Measurements from ENCODE around the gene LHFPL2.

LHFPL2 gene

GRCh38 chr5:78632467-78632866, 16.1 kb downstream of the LHFPL2 start:
- Histone ChIP-seq H3K27me3 (ENCODE audit: low read length) (no peaks in the 10 kb centered on the region), H3K79me2 (ENCODE audit: insufficient read depth, low read length) (peaks cover 84% of the 10 kb centered on the region), H3K9me2 (replicated peaks; ENCODE audit: insufficient read depth, low read length) (no peaks in the 10 kb centered on the region), H3K27ac (ENCODE audit: low read depth, low read length) (no peak overlapping the region), H3K9me3 (ENCODE audit: insufficient read depth, low read length) (no peaks in the 10 kb centered on the region), H4K20me1 (ENCODE audit: low read depth, low read length) (peaks cover 4% of the 10 kb centered on the region; the same call in 1 of the 2 replicates), H2AFZ (ENCODE audit: low read depth, low read length, severe bottlenecking) (no peak overlapping the region), H3F3A (ENCODE audit: insufficient read depth) (no peaks in the 10 kb centered on the region; the same call in 1 of the 2 replicates), H3K36me3 (ENCODE audit: low read length) (peaks cover 25% of the 10 kb centered on the region), H3K4me2 (ENCODE audit: low read depth, low read length, poor library complexity, severe bottlenecking) (no peak overlapping the region), H3K9ac (ENCODE audit: low read length) (no peak overlapping the region), H3K4me3 (ENCODE audit: insufficient read depth, low read length, poor library complexity, severe bottlenecking) (no peak overlapping the region)
- TF ChIP-seq CTCF (IDR thresholded peaks at IDR 0.05; ENCODE audit: insufficient read depth, low read length, poor library complexity, severe bottlenecking): no peak
- TF ChIP-seq EZH2phosphoT487 (conservative IDR thresholded peaks at IDR 0.05; ENCODE audit: low read length): no peak

- H3F3A ChIP-seq (ENCODE audit: insufficient read depth): no peaks in the 10 kb centered on the region; the same call in 1 of the 2 replicates
- no peak overlapping the region for H2AFZ ChIP-seq (ENCODE audit: low read depth, low read length, severe bottlenecking)
- peaks cover 84% of the 10 kb centered on the region for H3K79me2 ChIP-seq (ENCODE audit: insufficient read depth, low read length)
- H3K36me3 ChIP-seq (ENCODE audit: low read length): peaks cover 25% of the 10 kb centered on the region
- H3K4me2 ChIP-seq (ENCODE audit: low read depth, low read length, poor library complexity, severe bottlenecking): no peak overlapping the region
- H3K27me3 ChIP-seq (ENCODE audit: low read length): no peaks in the 10 kb centered on the region
- no peak overlapping the region for H3K9ac ChIP-seq (ENCODE audit: low read length)
- TF ChIP-seq CTCF (IDR thresholded peaks at IDR 0.05; ENCODE audit: insufficient read depth, low read length, poor library complexity, severe bottlenecking): no peak
- no peak for TF ChIP-seq EZH2phosphoT487 (conservative IDR thresholded peaks at IDR 0.05; ENCODE audit: low read length)
- no peaks in the 10 kb centered on the region for H3K9me3 ChIP-seq (ENCODE audit: insufficient read depth, low read length)
- no peak overlapping the region for H3K4me3 ChIP-seq (ENCODE audit: insufficient read depth, low read length, poor library complexity, severe bottlenecking)
- H3K27ac ChIP-seq (ENCODE audit: low read depth, low read length): no peak overlapping the region
- no peaks in the 10 kb centered on the region for H3K9me2 ChIP-seq (replicated peaks; ENCODE audit: insufficient read depth, low read length)
- peaks cover 4% of the 10 kb centered on the region; the same call in 1 of the 2 replicates for H4K20me1 ChIP-seq (ENCODE audit: low read depth, low read length)
Measured at GRCh38 chr5:78631931-78632330, 16.6 kb downstream of the LHFPL2 start.

- H3K9ac ChIP-seq (ENCODE audit: low read length): no peak overlapping the region
- no peaks in the 10 kb centered on the region for H3K27me3 ChIP-seq (ENCODE audit: low read length)
- H3K9me2 ChIP-seq (replicated peaks; ENCODE audit: insufficient read depth, low read length): no peaks in the 10 kb centered on the region
- TF ChIP-seq CTCF (IDR thresholded peaks at IDR 0.05; ENCODE audit: insufficient read depth, low read length, poor library complexity, severe bottlenecking) (no peak), EZH2phosphoT487 (conservative IDR thresholded peaks at IDR 0.05; ENCODE audit: low read length) (no peak)
- H2AFZ ChIP-seq (ENCODE audit: low read depth, low read length, severe bottlenecking): no peak overlapping the region
- no peak overlapping the region for H3K4me2 ChIP-seq (ENCODE audit: low read depth, low read length, poor library complexity, severe bottlenecking)
- H4K20me1 ChIP-seq (ENCODE audit: low read depth, low read length): peaks cover 4% of the 10 kb centered on the region; the same call in 1 of the 2 replicates
- H3K79me2 ChIP-seq (ENCODE audit: insufficient read depth, low read length): peaks cover 84% of the 10 kb centered on the region
- H3K36me3 ChIP-seq (ENCODE audit: low read length): peaks cover 26% of the 10 kb centered on the region
- no peak overlapping the region for H3K4me3 ChIP-seq (ENCODE audit: insufficient read depth, low read length, poor library complexity, severe bottlenecking)
- H3K9me3 ChIP-seq (ENCODE audit: insufficient read depth, low read length): no peaks in the 10 kb centered on the region
- H3F3A ChIP-seq (ENCODE audit: insufficient read depth): no peaks in the 10 kb centered on the region; the same call in 1 of the 2 replicates
- no peak overlapping the region for H3K27ac ChIP-seq (ENCODE audit: low read depth, low read length)
Measured at GRCh38 chr5:78630047-78630446, 18.5 kb downstream of the LHFPL2 start.
